ENCODE data around the gene KRT16. TPM values are rescaled to one million over a fixed set of nuclear protein-coding genes. Genes with fewer than 3 reads are reported as not detected.
"Not testable (repeated sequence)": the region's sequence is repeated elsewhere in the genome, so short reads cannot be mapped to it uniquely, and the experiment has no call there.

Gene KRT16
- polyA plus RNA-seq, 12 donors: 0.90 to 3.9 (median 1.5) TPM; not detected in 9

GRCh38 chr17:41647940-41648410, 35.4 kb upstream of the KRT16 start:
- DNase-seq: peak; percentile 83

- no peak for DNase-seq
Observed at GRCh38 chr17:41647038-41647813, 34.7 kb upstream of the KRT16 start.

- DNase-seq: no peak
Observed at GRCh38 chr17:41642252-41643156, 29.9 kb upstream of the KRT16 start.

GRCh38 chr17:41640596-41640995, 28.0 kb upstream of the KRT16 start:
- not testable (repeated sequence) for DNase-seq

- DNase-seq: no peak
Observed at GRCh38 chr17:41639492-41640473, 27.2 kb upstream of the KRT16 start.

- no peak for DNase-seq
Observed at GRCh38 chr17:41638941-41639340, 26.4 kb upstream of the KRT16 start.

- DNase-seq: no peak
Observed at GRCh38 chr17:41638194-41638593, 25.6 kb upstream of the KRT16 start.

GRCh38 chr17:41636652-41637051, 24.1 kb upstream of the KRT16 start:
- no peak for DNase-seq

GRCh38 chr17:41635121-41636097, 22.8 kb upstream of the KRT16 start:
- DNase-seq: peak; percentile 60

- no peak for DNase-seq
Observed at GRCh38 chr17:41634639-41635038, 22.1 kb upstream of the KRT16 start.

- no peak for DNase-seq
Observed at GRCh38 chr17:41633556-41634199, 21.1 kb upstream of the KRT16 start.

GRCh38 chr17:41632482-41633105, 20.0 kb upstream of the KRT16 start:
- DNase-seq: no peak

GRCh38 chr17:41631898-41632285, 19.3 kb upstream of the KRT16 start:
- no peak for DNase-seq

- no peak for DNase-seq
Observed at GRCh38 chr17:41631025-41631897, 18.7 kb upstream of the KRT16 start.

- DNase-seq: no peak
Observed at GRCh38 chr17:41629826-41630670, 17.5 kb upstream of the KRT16 start.

GRCh38 chr17:41629316-41629715, 16.7 kb upstream of the KRT16 start:
- DNase-seq: no peak

GRCh38 chr17:41628621-41629255, 16.2 kb upstream of the KRT16 start:
- not testable (repeated sequence) for DNase-seq

Data from muscle of arm (tissue), 12 donors.